ENCODE measurements around the gene MYMX. TPM values are rescaled to one million over a fixed set of nuclear protein-coding genes. Genes with fewer than 3 reads are reported as not detected.

Gene MYMX
- total and polyA plus RNA-seq, 12 donors, result 0.41 to 2.3 (median 0.88) TPM; not detected in 6

DNA sequence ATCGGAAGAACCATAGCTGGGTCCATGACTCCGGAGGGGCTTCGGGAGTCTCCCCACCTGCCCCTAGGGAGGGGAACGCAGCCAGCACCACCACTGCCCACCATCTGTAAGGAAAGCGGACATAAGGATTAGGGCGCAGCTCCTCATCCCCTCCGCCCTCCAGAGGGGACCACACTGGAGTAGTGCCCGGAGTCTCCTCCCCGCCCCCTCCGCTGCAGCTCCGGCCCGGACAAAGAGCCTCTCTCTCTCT is 40.0 kb downstream of the MYMX start:
- peaks cover 12 to 58% (median 22%) of the 10 kb centered on the region in 9 donors for H3K4me1 ChIP-seq

GRCh38 chr6:44257025-44257752 is 40.5 kb downstream of the MYMX start, which contains the start of gene SLC35B2:
Gene SLC35B2, minus strand, starts transcription at chr6:44257528. Its CDS starts 118 bp downstream, at chr6:44257410.
- Histone ChIP-seq H3K36me3 (peaks cover 0 to 75% (median 30%) of the 10 kb centered on the region in 9 donors), H3K4me3 (peak within 1 kb of the TSS; percentile 80 to 100 (median 98)), H3K9me3 (no peaks in the 10 kb centered on the region), H3K4me1 (peaks cover 11 to 58% (median 22%) of the 10 kb centered on the region in 9 donors), H3K27me3 (no peaks in the 10 kb centered on the region), H3K27ac (peak within 1 kb of the TSS; percentile 87 to 98 (median 96))
- 0 to 1% methylated on average over 63 to 80 of the region's 80 CpGs for WGBS, 2 donors
- peak; percentile 68 to 70 for DNase-seq
- peak; percentile 66 to 89 (median 76) for ATAC-seq
- TF ChIP-seq, protein P1, sequence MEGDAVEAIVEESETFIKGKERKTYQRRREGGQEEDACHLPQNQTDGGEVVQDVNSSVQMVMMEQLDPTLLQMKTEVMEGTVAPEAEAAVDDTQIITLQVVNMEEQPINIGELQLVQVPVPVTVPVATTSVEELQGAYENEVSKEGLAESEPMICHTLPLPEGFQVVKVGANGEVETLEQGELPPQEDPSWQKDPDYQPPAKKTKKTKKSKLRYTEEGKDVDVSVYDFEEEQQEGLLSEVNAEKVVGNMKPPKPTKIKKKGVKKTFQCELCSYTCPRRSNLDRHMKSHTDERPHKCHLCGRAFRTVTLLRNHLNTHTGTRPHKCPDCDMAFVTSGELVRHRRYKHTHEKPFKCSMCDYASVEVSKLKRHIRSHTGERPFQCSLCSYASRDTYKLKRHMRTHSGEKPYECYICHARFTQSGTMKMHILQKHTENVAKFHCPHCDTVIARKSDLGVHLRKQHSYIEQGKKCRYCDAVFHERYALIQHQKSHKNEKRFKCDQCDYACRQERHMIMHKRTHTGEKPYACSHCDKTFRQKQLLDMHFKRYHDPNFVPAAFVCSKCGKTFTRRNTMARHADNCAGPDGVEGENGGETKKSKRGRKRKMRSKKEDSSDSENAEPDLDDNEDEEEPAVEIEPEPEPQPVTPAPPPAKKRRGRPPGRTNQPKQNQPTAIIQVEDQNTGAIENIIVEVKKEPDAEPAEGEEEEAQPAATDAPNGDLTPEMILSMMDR (IDR thresholded peaks at IDR 0.05), result peak; percentile 55 to 94 (median 80)
- intact Hi-C loops (cut with DNase I), result loop anchor here in 4 of 10 donors (2.0 to 10.0 kb wide), 4 partner anchors 36 to 162 kb away; no protein-coding TSS in a partner anchor

More for the DNA sequence above, 40.0 kb downstream of the MYMX start:
- TF ChIP-seq, protein P1 (IDR thresholded peaks at IDR 0.05), result no peak
- no peaks in the 10 kb centered on the region for H3K27me3 ChIP-seq
- H3K4me3 ChIP-seq, result peak overlapping the region; percentile 80 to 100 (median 98)
- no peaks in the 10 kb centered on the region for H3K9me3 ChIP-seq
- intact Hi-C loops (cut with DNase I), result loop anchor here in 4 of 10 donors (1.0 to 10.0 kb wide), 5 partner anchors 22 to 162 kb away; no protein-coding TSS in a partner anchor
- peaks cover 0 to 75% (median 35%) of the 10 kb centered on the region in 9 donors for H3K36me3 ChIP-seq
- H3K27ac ChIP-seq, result peak overlapping the region; percentile 87 to 98 (median 96)
- peak in 1 of 8 donors; percentile 68 for ATAC-seq
- no peak for DNase-seq
- WGBS, 2 donors, result 2% methylated on average over 10 to 12 of the region's 12 CpGs

GRCh38 chr6:44257753-44258324 is 41.1 kb downstream of the MYMX start:
- intact Hi-C loops (cut with DNase I), result loop anchor here in 4 of 10 donors (2.0 to 10.0 kb wide), 4 partner anchors 37 to 163 kb away; no protein-coding TSS in a partner anchor
- ATAC-seq (peak in 2 of 8 donors; percentile 1 to 2), DNase-seq (no peak)
- H3K4me1 ChIP-seq, result peaks cover 16 to 60% (median 28%) of the 10 kb centered on the region in 9 donors
- H3K9me3 ChIP-seq, result no peaks in the 10 kb centered on the region
- TF ChIP-seq, protein P1 (IDR thresholded peaks at IDR 0.05), result peak in 3 of 9 donors; percentile 2 to 22 (median 10)
- H3K36me3 ChIP-seq, result peaks cover 0 to 75% (median 24%) of the 10 kb centered on the region in 9 donors
- no peaks in the 10 kb centered on the region for H3K27me3 ChIP-seq
- WGBS, 2 donors, result 26 to 28% methylated on average over 15 of the region's 15 CpGs
- peak overlapping the region; percentile 87 to 98 (median 96) for H3K27ac ChIP-seq
- H3K4me3 ChIP-seq, result peak overlapping the region in 9 of 10 donors; percentile 95 to 100 (median 98)

DNA sequence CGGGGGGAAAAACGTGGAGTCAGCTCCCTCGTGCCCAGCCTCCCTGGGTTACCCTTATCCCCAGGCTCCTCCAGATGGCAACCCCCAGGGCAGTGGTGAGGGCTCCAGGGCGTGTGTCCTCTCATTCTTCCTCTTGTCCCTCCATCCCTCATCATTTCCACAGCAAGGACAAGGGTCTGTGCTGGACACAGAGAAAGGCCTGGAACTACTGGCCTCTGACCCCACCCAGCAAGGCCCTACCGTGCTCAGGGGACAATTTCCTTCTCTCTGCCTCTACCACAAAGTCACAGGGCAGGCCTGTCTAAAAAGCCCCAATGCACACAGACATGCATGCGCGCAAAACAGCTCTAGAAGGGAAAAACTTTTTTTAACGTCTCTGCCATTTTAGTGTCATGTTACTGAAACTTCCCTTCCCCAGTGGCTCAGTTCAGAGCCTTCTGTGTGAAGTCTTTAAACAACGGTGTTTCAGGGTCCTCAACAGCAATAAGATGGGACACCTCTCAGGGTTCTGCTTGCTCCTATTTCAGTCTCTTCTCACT is 41.7 kb downstream of the MYMX start:
- no peaks in the 10 kb centered on the region for H3K27me3 ChIP-seq
- H3K9me3 ChIP-seq, result no peaks in the 10 kb centered on the region
- peaks cover 0 to 70% (median 18%) of the 10 kb centered on the region in 9 donors for H3K36me3 ChIP-seq
- ATAC-seq (no peak), DNase-seq (no peak)
- peak overlapping the region in 6 of 10 donors; percentile 24 to 97 (median 96) for H3K27ac ChIP-seq
- intact Hi-C loops (cut with DNase I), result loop anchor here in 4 of 10 donors (5.0 to 10.0 kb wide), 3 partner anchors 86 to 164 kb away; no protein-coding TSS in a partner anchor
- TF ChIP-seq, protein P1 (IDR thresholded peaks at IDR 0.05), result no peak
- no peak overlapping the region for H3K4me3 ChIP-seq
- peaks cover 21 to 60% (median 30%) of the 10 kb centered on the region in 9 donors for H3K4me1 ChIP-seq
- 88 to 92% methylated on average over 9 of the region's 9 CpGs for WGBS, 2 donors
